Measurements from ENCODE around the gene PBX3. TPM values are rescaled to one million over a fixed set of nuclear protein-coding genes. Genes with fewer than 3 reads are reported as not detected.

Gene PBX3
- total and polyA plus RNA-seq, 2 of the 13 experiments (the other 11 are each of a cell fraction or from before 2014, with no cell fraction given) = 6.0 to 11.2 TPM

GRCh38 chr9:125758986-125759763 is 12.0 kb downstream of the PBX3 start (continued):
- no peak for TF ChIP-seq GMEB2 (CRISPR knock-in tag; IDR thresholded peaks at IDR 0.05; ENCODE audit: low read depth)
- no peak for TF ChIP-seq ZNF207 (IDR thresholded peaks at IDR 0.05; ENCODE audit: borderline replicate concordance)
- no peak for TF ChIP-seq PAF1 (CRISPR knock-in tag; IDR thresholded peaks at IDR 0.05)
- no peak for TF ChIP-seq ASH2L (IDR thresholded peaks at IDR 0.05; ENCODE audit: insufficient read length, low read depth, low read length)
- TF ChIP-seq FOXP1 (IDR thresholded peaks at IDR 0.05) = no peak
- peak; percentile 56; the same call in 1 of the 2 replicates for TF ChIP-seq FOXP1 (CRISPR knock-in tag; IDR thresholded peaks at IDR 0.05)
- no peak for TF ChIP-seq ZNF563 (CRISPR knock-in tag; IDR thresholded peaks at IDR 0.05)
- no peak for TF ChIP-seq HES4 (CRISPR knock-in tag; IDR thresholded peaks at IDR 0.05; ENCODE audit: borderline replicate concordance)
- TF ChIP-seq GABPB1 (CRISPR knock-in tag; IDR thresholded peaks at IDR 0.05) = no peak
- no peak for TF ChIP-seq RNF2 (conservative IDR thresholded peaks at IDR 0.05; ENCODE audit: low read depth)
- no peak for TF ChIP-seq ZNF781 (CRISPR knock-in tag; IDR thresholded peaks at IDR 0.05; ENCODE audit: borderline replicate concordance, not compliant biosample characterization)
- TF ChIP-seq ZNF44 (CRISPR knock-in tag; IDR thresholded peaks at IDR 0.05) = no peak
- TF ChIP-seq RARA (CRISPR knock-in tag; IDR thresholded peaks at IDR 0.05) = peak; percentile 27; the same call in 1 of the 2 replicates
- TF ChIP-seq ZBTB38 (CRISPR knock-in tag; IDR thresholded peaks at IDR 0.05) = no peak
- TF ChIP-seq ZNF431 (CRISPR knock-in tag; IDR thresholded peaks at IDR 0.05; ENCODE audit: borderline replicate concordance, low read depth) = no peak
- TF ChIP-seq MED13 (CRISPR knock-in tag; IDR thresholded peaks at IDR 0.05) = no peak
- no peak for TF ChIP-seq SNRNP70 (IDR thresholded peaks at IDR 0.05; ENCODE audit: low read depth, low read length)
- TF ChIP-seq THRA (CRISPR knock-in tag; IDR thresholded peaks at IDR 0.05; ENCODE audit: borderline replicate concordance) = no peak; the same call in 1 of the 2 replicates
- no peak for TF ChIP-seq ELK4 (CRISPR knock-in tag; IDR thresholded peaks at IDR 0.05; ENCODE audit: borderline replicate concordance)
- TF ChIP-seq ZNF10 (CRISPR knock-in tag; IDR thresholded peaks at IDR 0.05; ENCODE audit: borderline replicate concordance, low read depth) = no peak
- TF ChIP-seq ZNF879 (CRISPR knock-in tag; IDR thresholded peaks at IDR 0.05) = no peak
- peak; percentile 53 for TF ChIP-seq CTCF (CRISPR knock-in tag; IDR thresholded peaks at IDR 0.05)
- TF ChIP-seq CSRNP1 (CRISPR knock-in tag; IDR thresholded peaks at IDR 0.05) = peak; percentile 60; the same call in 1 of the 2 replicates

All from HepG2 (cell line).